ENCODE data around the gene GREM2. TPM values are rescaled to one million over a fixed set of nuclear protein-coding genes. Genes with fewer than 3 reads are reported as not detected.

Gene GREM2
- total and polyA plus RNA-seq, 2 donors (not counting 3 experiments of a cell fraction or from before 2014, with no cell fraction given), result not detected

GRCh38 chr1:240644732-240645131, 32.8 kb upstream of the GREM2 start:
- TF ChIP-seq JUN (IDR thresholded peaks at IDR 0.05; ENCODE audit: borderline replicate concordance, insufficient read depth, insufficient read length, low read depth), result no peak
- TF ChIP-seq EZH2 (IDR thresholded peaks at IDR 0.05; ENCODE audit: borderline replicate concordance, low read depth, low read length, severe bottlenecking), result no peak
- TF ChIP-seq, protein P1, sequence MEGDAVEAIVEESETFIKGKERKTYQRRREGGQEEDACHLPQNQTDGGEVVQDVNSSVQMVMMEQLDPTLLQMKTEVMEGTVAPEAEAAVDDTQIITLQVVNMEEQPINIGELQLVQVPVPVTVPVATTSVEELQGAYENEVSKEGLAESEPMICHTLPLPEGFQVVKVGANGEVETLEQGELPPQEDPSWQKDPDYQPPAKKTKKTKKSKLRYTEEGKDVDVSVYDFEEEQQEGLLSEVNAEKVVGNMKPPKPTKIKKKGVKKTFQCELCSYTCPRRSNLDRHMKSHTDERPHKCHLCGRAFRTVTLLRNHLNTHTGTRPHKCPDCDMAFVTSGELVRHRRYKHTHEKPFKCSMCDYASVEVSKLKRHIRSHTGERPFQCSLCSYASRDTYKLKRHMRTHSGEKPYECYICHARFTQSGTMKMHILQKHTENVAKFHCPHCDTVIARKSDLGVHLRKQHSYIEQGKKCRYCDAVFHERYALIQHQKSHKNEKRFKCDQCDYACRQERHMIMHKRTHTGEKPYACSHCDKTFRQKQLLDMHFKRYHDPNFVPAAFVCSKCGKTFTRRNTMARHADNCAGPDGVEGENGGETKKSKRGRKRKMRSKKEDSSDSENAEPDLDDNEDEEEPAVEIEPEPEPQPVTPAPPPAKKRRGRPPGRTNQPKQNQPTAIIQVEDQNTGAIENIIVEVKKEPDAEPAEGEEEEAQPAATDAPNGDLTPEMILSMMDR (IDR thresholded peaks at IDR 0.05; ENCODE audit: extremely low read depth in 1 of 2, insufficient read depth in 1 of 2, low read depth in 1 of 2, low read length in 2 of 2), result no peak
- no peak for TF ChIP-seq MYC (IDR thresholded peaks at IDR 0.05; ENCODE audit: low read depth, low read length)
- no peak for TF ChIP-seq FOS (IDR thresholded peaks at IDR 0.05; ENCODE audit: borderline replicate concordance, insufficient read depth, low read length)
- TF ChIP-seq POLR2A (IDR thresholded peaks at IDR 0.05; ENCODE audit: low read depth, low read length), result no peak
- no peak for TF ChIP-seq POLR2AphosphoS5 (IDR thresholded peaks at IDR 0.05; ENCODE audit: insufficient read depth, low read depth, low read length)
- BruUV-seq (replicated peaks), result no TSS peak
- no peak overlapping the region for H3K4me2 ChIP-seq (ENCODE audit: insufficient read depth, low read length)
- no peaks in the 10 kb centered on the region for H3K27me3 ChIP-seq (ENCODE audit: control insufficient read depth in 2 of 2, insufficient read depth in 2 of 2, low read length in 2 of 2)
- no peak overlapping the region for H3K27ac ChIP-seq (ENCODE audit: insufficient read depth, low read depth, low read length)
- H3K4me1 ChIP-seq (ENCODE audit: control insufficient read depth, extremely low read depth, insufficient read depth, low read length), result no peaks in the 10 kb centered on the region
- no peaks in the 10 kb centered on the region for H3K36me3 ChIP-seq (ENCODE audit: control insufficient read depth in 2 of 2, extremely low read depth in 1 of 2, insufficient read depth in 2 of 2, low read length in 2 of 2)
- CTCF ChIA-PET, result interaction anchor here (0.6 kb wide), 1 partner anchor 59 kb away, joined by 3 read pairs; no protein-coding TSS in a partner anchor
- H3K79me2 ChIP-seq (ENCODE audit: control insufficient read depth, insufficient read depth, low read length), result no peaks in the 10 kb centered on the region
- no peaks in the 10 kb centered on the region for H4K20me1 ChIP-seq (replicated peaks; ENCODE audit: control insufficient read depth, extremely low read depth, insufficient read depth, low read length)
- H2AFZ ChIP-seq (ENCODE audit: low read depth, low read length), result no peak overlapping the region
- H3K9me1 ChIP-seq (replicated peaks; ENCODE audit: control insufficient read depth, extremely low read depth, insufficient read depth, low read length), result no peaks in the 10 kb centered on the region
- no peak for DNase-seq (ENCODE audit: low read depth, low spot score)
- H3K9ac ChIP-seq (replicated peaks; ENCODE audit: extremely low read depth, insufficient read depth, low read length), result no peak overlapping the region
- dilution Hi-C loops (cut with MboI; ENCODE audit: extremely low pct_ligation_motif_present, low sequenced_read_pairs), result no loop called here
- no peak overlapping the region for H3K4me3 ChIP-seq (replicated peaks in 1 of 3; ENCODE audit: insufficient read depth in 1 of 3, low read depth in 1 of 3, low read length in 3 of 3)
- peaks cover 2% of the 10 kb centered on the region for H3K9me3 ChIP-seq (replicated peaks; ENCODE audit: control insufficient read depth, insufficient read depth, low read length)
- intact Hi-C loops (cut with micrococcal nuclease), result no loop called here
- POLR2A ChIA-PET, result no interaction called here
- no peak for FAIRE-seq
